A673 (cell line): Measurements from ENCODE around the gene AHDC1.

Experiments
- EZH2 ChIP-seq: fragments of 200-600 bp; sonication (generic); IDR thresholded peaks from 2 replicates; pipeline ENCODE4 v1.6.1; 2017; ENCODE audit warnings: borderline replicate concordance, low read depth, mild to moderate bottlenecking, mixed read lengths, antibody characterized with exemption, low read length; ENCODE audit not compliant: poor library complexity, severe bottlenecking
- TF ChIP-seq, protein P1 (sequence below): fragments of 300-800, 200-600 bp; sonication (generic); conservative IDR thresholded peaks from 2 replicates; pipeline ENCODE4 v1.5.1; 2017; ENCODE audit warnings: low read depth, mild to moderate bottlenecking, antibody characterized with exemption, low read length, moderate library complexity, mixed read lengths

- TF ChIP-seq, protein P1, sequence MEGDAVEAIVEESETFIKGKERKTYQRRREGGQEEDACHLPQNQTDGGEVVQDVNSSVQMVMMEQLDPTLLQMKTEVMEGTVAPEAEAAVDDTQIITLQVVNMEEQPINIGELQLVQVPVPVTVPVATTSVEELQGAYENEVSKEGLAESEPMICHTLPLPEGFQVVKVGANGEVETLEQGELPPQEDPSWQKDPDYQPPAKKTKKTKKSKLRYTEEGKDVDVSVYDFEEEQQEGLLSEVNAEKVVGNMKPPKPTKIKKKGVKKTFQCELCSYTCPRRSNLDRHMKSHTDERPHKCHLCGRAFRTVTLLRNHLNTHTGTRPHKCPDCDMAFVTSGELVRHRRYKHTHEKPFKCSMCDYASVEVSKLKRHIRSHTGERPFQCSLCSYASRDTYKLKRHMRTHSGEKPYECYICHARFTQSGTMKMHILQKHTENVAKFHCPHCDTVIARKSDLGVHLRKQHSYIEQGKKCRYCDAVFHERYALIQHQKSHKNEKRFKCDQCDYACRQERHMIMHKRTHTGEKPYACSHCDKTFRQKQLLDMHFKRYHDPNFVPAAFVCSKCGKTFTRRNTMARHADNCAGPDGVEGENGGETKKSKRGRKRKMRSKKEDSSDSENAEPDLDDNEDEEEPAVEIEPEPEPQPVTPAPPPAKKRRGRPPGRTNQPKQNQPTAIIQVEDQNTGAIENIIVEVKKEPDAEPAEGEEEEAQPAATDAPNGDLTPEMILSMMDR = no peak
- TF ChIP-seq EZH2 = no peak
Observed at GRCh38 chr1:27633640-27634176, 29.8 kb upstream of the AHDC1 start.
